Posterior cingulate gyrus (tissue), 11 donors: ENCODE measurements around the gene DOCK8.
A peak's percentile ranks its signal among the peaks of the same experiment; 100 is the strongest.

Experiments
- DNase-seq, 10 donors: peaks; one replicate each; pipeline versions ENCODE4 v3.0.0 to v3.0.0-alpha.2; 2020 to 2021; ENCODE audit warnings: mixed read lengths in 3 of 10
- intact Hi-C: fragments of 100-400 bp; cut with DNase I; formaldehyde crosslinking; loops from one replicate; pipeline ENCODE4 v1.15.1; 2023

Gene DOCK8

GRCh38 chr9:265209-265870 lies 50.7 kb downstream of the DOCK8 start:
- no peak for DNase-seq
- intact Hi-C loops: no loop called here

GRCh38 chr9:266228-266627 lies 51.6 kb downstream of the DOCK8 start:
- intact Hi-C loops: no loop called here
- no peak for DNase-seq

- no peak for DNase-seq
- intact Hi-C loops: no loop called here
Observed at GRCh38 chr9:268616-269015, 54.0 kb downstream of the DOCK8 start.

GRCh38 chr9:269081-269711 lies 54.5 kb downstream of the DOCK8 start:
- intact Hi-C loops: no loop called here
- no peak for DNase-seq

GRCh38 chr9:270657-271237 lies 56.1 kb downstream of the DOCK8 start:
- no peak for DNase-seq
- intact Hi-C loops: no loop called here

- no peak for DNase-seq
- intact Hi-C loops: no loop called here
Observed at GRCh38 chr9:272251-273213, 57.9 kb downstream of the DOCK8 start.

GRCh38 chr9:274406-274805 lies 59.7 kb downstream of the DOCK8 start:
- intact Hi-C loops: no loop called here
- DNase-seq: no peak

- DNase-seq: no peak
- intact Hi-C loops: no loop called here
Observed at GRCh38 chr9:277601-278295, 63.1 kb downstream of the DOCK8 start.

- intact Hi-C loops: no loop called here
- DNase-seq: no peak
Observed at GRCh38 chr9:278651-279050, 64.0 kb downstream of the DOCK8 start.

GRCh38 chr9:279674-280073 lies 65.0 kb downstream of the DOCK8 start:
- DNase-seq: no peak
- intact Hi-C loops: no loop called here

GRCh38 chr9:281741-282645 lies 67.3 kb downstream of the DOCK8 start:
- intact Hi-C loops: no loop called here
- DNase-seq: no peak

- intact Hi-C loops: no loop called here
- DNase-seq: no peak
Observed at GRCh38 chr9:286071-286740, 71.5 kb downstream of the DOCK8 start.

- DNase-seq: no peak
- intact Hi-C loops: no loop called here
Observed at GRCh38 chr9:289121-289520, 74.5 kb downstream of the DOCK8 start.

GRCh38 chr9:292915-293314 lies 78.2 kb downstream of the DOCK8 start:
- DNase-seq: no peak
- intact Hi-C loops: no loop called here

- no peak for DNase-seq
- intact Hi-C loops: no loop called here
Observed at GRCh38 chr9:295576-295975, 80.9 kb downstream of the DOCK8 start.

GRCh38 chr9:296411-296810 lies 81.7 kb downstream of the DOCK8 start:
- intact Hi-C loops: no loop called here
- DNase-seq: no peak

- DNase-seq: peak in 1 of 10 donors; percentile 75
- intact Hi-C loops: no loop called here
Observed at GRCh38 chr9:297104-297972, 82.7 kb downstream of the DOCK8 start.

- DNase-seq: no peak
- intact Hi-C loops: no loop called here
Observed at GRCh38 chr9:303502-303901, 88.8 kb downstream of the DOCK8 start.
